ENCODE measurements around the gene NXF1.
"Not testable (repeated sequence)": the region's sequence is repeated elsewhere in the genome, so short reads cannot be mapped to it uniquely, and the experiment has no call there.

The NXF1 gene

GRCh38 chr11:62850911-62851806 lies 45.9 kb upstream of the NXF1 start:
- no peak for TF ChIP-seq CTCF (IDR thresholded peaks at IDR 0.05; ENCODE audit: insufficient read depth, low read depth, low read length, missing control alignments)
- DNase-seq (ENCODE audit: low read depth) = peak; percentile 66
- H3K4me3 ChIP-seq (ENCODE audit: low read depth, low read length) = no peak overlapping the region

- TF ChIP-seq CTCF (IDR thresholded peaks at IDR 0.05; ENCODE audit: insufficient read depth, low read depth, low read length, missing control alignments) = no peak
- no peak for DNase-seq (ENCODE audit: low read depth)
- no peak overlapping the region for H3K4me3 ChIP-seq (ENCODE audit: low read depth, low read length)
Measured at GRCh38 chr11:62847767-62848314, 42.6 kb upstream of the NXF1 start.

- no peak for TF ChIP-seq CTCF (IDR thresholded peaks at IDR 0.05; ENCODE audit: insufficient read depth, low read depth, low read length, missing control alignments)
- H3K4me3 ChIP-seq (ENCODE audit: low read depth, low read length) = no peak overlapping the region
- DNase-seq (ENCODE audit: low read depth) = no peak
Measured at GRCh38 chr11:62846177-62846576, 40.9 kb upstream of the NXF1 start.

GRCh38 chr11:62844154-62844553 lies 38.9 kb upstream of the NXF1 start:
- DNase-seq (ENCODE audit: low read depth) = no peak
- H3K4me3 ChIP-seq (ENCODE audit: low read depth, low read length) = no peak overlapping the region
- no peak for TF ChIP-seq CTCF (IDR thresholded peaks at IDR 0.05; ENCODE audit: insufficient read depth, low read depth, low read length, missing control alignments)

- H3K4me3 ChIP-seq (ENCODE audit: low read depth, low read length) = no peak overlapping the region
- TF ChIP-seq CTCF (IDR thresholded peaks at IDR 0.05; ENCODE audit: insufficient read depth, low read depth, low read length, missing control alignments) = no peak
- DNase-seq (ENCODE audit: low read depth) = no peak
Measured at GRCh38 chr11:62843466-62843865, 38.2 kb upstream of the NXF1 start.

- peak overlapping the region; percentile 58 for H3K4me3 ChIP-seq (ENCODE audit: low read depth, low read length)
- not testable (repeated sequence) for DNase-seq (ENCODE audit: low read depth)
Measured at GRCh38 chr11:62842891-62843290, 37.7 kb upstream of the NXF1 start.

GRCh38 chr11:62842171-62842741 lies 37.0 kb upstream of the NXF1 start:
- H3K4me3 ChIP-seq (ENCODE audit: low read depth, low read length) = peak overlapping the region; percentile 58
- peak; percentile 71 for DNase-seq (ENCODE audit: low read depth)
- no peak for TF ChIP-seq CTCF (IDR thresholded peaks at IDR 0.05; ENCODE audit: insufficient read depth, low read depth, low read length, missing control alignments)
